Measurements from ENCODE around the gene MEAK7. TPM values are rescaled to one million over a fixed set of nuclear protein-coding genes. Genes with fewer than 3 reads are reported as not detected.
"Not testable (repeated sequence)": the region's sequence is repeated elsewhere in the genome, so short reads cannot be mapped to it uniquely, and the experiment has no call there.

MEAK7 gene
- total RNA-seq, 1 experiment from 2014 or later, result 30.9 TPM

- Histone ChIP-seq H3K4me1 (peaks cover 24% of the 10 kb centered on the region), H3K4me3 (ENCODE audit: low read depth, low read length) (no peak overlapping the region), H3K36me3 (ENCODE audit: control insufficient read depth, insufficient read depth, low read length) (0 out of 2 replicates have a peak, but pooled peaks cover 1% of the 10 kb centered on the region), H3K27me3 (replicated peaks; ENCODE audit: control insufficient read depth, insufficient read depth, low read length) (no peaks in the 10 kb centered on the region), H3K9me3 (peaks cover 6% of the 10 kb centered on the region; the same call in 1 of the 2 replicates)
- H3K4me1 Mint-ChIP-seq (ENCODE audit: low read depth, unreplicated experiment), result peaks cover 34% of the 10 kb centered on the region
- no peak for DNase-seq
- no peak overlapping the region for H3K27ac Mint-ChIP-seq (ENCODE audit: unreplicated experiment)
- H3K27me3 Mint-ChIP-seq (ENCODE audit: insufficient read depth, unreplicated experiment), result no peaks in the 10 kb centered on the region
- intact Hi-C loops (cut with micrococcal nuclease; ENCODE audit: unreplicated experiment), result no loop called here
- no TSS peak for BruUV-seq (replicated peaks)
- H3K36me3 Mint-ChIP-seq (ENCODE audit: insufficient read depth, unreplicated experiment), result peaks cover 27% of the 10 kb centered on the region
- CTCF ChIA-PET, result no interaction called here
- H3K9me3 Mint-ChIP-seq (ENCODE audit: unreplicated experiment), result peaks cover 12% of the 10 kb centered on the region
- POLR2A ChIA-PET, result no interaction called here
- TF ChIP-seq, protein P1, sequence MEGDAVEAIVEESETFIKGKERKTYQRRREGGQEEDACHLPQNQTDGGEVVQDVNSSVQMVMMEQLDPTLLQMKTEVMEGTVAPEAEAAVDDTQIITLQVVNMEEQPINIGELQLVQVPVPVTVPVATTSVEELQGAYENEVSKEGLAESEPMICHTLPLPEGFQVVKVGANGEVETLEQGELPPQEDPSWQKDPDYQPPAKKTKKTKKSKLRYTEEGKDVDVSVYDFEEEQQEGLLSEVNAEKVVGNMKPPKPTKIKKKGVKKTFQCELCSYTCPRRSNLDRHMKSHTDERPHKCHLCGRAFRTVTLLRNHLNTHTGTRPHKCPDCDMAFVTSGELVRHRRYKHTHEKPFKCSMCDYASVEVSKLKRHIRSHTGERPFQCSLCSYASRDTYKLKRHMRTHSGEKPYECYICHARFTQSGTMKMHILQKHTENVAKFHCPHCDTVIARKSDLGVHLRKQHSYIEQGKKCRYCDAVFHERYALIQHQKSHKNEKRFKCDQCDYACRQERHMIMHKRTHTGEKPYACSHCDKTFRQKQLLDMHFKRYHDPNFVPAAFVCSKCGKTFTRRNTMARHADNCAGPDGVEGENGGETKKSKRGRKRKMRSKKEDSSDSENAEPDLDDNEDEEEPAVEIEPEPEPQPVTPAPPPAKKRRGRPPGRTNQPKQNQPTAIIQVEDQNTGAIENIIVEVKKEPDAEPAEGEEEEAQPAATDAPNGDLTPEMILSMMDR (IDR thresholded peaks at IDR 0.05; ENCODE audit: insufficient read depth in 1 of 2, low read depth in 1 of 2, low read length in 1 of 2, severe bottlenecking in 1 of 2, unreplicated experiment in 1 of 2), result no peak
- no peak overlapping the region for H3K4me3 Mint-ChIP-seq (ENCODE audit: unreplicated experiment)
Measured at GRCh38 chr16:84528322-84528721, 23.9 kb upstream of the MEAK7 start.

DNA sequence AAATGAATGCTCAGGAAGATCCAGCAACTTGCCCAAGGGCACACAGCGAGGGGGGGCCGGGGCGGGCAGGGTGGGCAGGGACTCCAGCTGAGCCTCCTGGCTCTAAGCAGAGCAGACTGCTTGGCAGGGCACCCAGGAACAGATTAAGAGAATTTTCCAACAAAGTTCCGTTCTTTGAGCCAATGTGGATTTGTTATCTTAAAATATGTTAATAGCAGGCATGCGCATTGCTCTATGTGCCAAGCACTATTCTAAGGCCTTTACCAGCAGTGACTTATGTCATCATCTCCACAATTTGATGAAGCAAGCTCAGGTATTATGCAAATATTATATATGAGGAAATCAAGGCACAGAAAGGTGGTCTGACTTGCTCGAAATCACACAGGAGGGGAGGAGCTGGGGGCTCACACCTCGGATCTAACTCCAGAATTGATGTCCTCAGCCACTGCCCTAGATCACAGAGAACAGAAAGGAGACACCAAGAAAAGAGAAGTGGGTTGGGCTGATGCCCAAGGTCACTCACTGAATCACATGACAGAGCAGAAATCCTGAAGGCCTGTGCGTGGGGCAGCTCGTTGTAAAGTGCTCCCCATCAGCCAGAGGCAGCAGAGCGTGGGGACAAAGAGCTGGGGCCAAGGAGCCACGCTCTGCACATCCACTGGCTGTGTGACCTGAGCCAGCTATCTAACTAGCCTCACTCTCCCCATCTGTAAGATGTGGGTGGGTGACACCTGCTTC is 23.2 kb upstream of the MEAK7 start:
- no peaks in the 10 kb centered on the region for H3K27me3 ChIP-seq (replicated peaks; ENCODE audit: control insufficient read depth, insufficient read depth, low read length)
- no peak for DNase-seq
- intact Hi-C loops (cut with micrococcal nuclease; ENCODE audit: unreplicated experiment), result no loop called here
- TF ChIP-seq, protein P1 (IDR thresholded peaks at IDR 0.05; ENCODE audit: insufficient read depth in 1 of 2, low read depth in 1 of 2, low read length in 1 of 2, severe bottlenecking in 1 of 2, unreplicated experiment in 1 of 2), result no peak
- BruUV-seq (replicated peaks), result no TSS peak
- ChIA-PET CTCF (no interaction called here), POLR2A (no interaction called here)
- Mint-ChIP-seq H3K4me3 (ENCODE audit: unreplicated experiment) (no peak overlapping the region), H3K36me3 (ENCODE audit: insufficient read depth, unreplicated experiment) (peaks cover 31% of the 10 kb centered on the region), H3K9me3 (ENCODE audit: unreplicated experiment) (peaks cover 12% of the 10 kb centered on the region), H3K27ac (ENCODE audit: unreplicated experiment) (peak overlapping the region; percentile 58), H3K27me3 (ENCODE audit: insufficient read depth, unreplicated experiment) (no peaks in the 10 kb centered on the region), H3K4me1 (ENCODE audit: low read depth, unreplicated experiment) (peaks cover 30% of the 10 kb centered on the region)
- peaks cover 6% of the 10 kb centered on the region; the same call in 1 of the 2 replicates for H3K9me3 ChIP-seq
- no peak overlapping the region for H3K4me3 ChIP-seq (ENCODE audit: low read depth, low read length)
- 0 out of 2 replicates have a peak, but pooled peaks cover 1% of the 10 kb centered on the region for H3K36me3 ChIP-seq (ENCODE audit: control insufficient read depth, insufficient read depth, low read length)
- H3K4me1 ChIP-seq, result peaks cover 18% of the 10 kb centered on the region

DNA sequence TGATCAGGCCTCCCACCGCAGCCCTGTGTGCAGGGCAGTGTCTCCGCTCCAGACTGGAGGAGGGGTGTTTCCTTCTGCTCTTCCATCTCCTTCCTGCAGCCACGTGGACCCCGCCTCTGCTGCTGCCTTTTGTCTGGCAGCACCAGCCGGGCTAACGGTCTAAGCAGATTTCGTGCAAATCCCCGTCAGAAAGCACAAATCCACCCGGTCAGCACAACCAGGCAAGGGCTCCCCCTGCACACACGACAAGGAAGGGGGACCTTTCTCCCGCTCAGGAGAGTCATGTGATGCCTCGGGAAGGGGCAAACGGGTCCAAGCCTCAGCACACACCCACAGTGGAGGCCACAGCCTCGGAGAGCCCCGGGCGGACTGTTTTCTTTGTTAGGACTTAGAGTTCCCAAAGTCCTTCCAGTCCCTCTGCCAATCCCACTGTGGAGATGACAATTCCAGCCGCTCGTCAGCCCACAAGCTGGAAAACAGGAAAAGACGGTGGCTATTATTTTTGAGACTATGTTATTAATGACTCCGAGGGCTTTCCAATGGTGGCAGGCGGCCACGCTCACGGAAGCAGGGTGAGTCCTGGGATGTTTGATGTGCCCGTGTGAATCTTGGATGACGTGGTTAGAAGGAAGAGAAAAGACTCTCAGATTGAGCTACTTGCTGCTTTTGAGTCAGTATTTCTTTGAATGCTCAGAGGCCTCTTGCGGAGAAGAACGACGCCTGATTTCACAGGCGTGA is 22.5 kb upstream of the MEAK7 start:
- ChIA-PET CTCF (no interaction called here), POLR2A (interaction anchor here (0.7 kb wide), 1 partner anchor 43 kb away, joined by 3 read pairs; no protein-coding TSS in a partner anchor)
- peaks cover 22% of the 10 kb centered on the region for H3K4me1 Mint-ChIP-seq (ENCODE audit: low read depth, unreplicated experiment)
- H3K27me3 Mint-ChIP-seq (ENCODE audit: insufficient read depth, unreplicated experiment), result no peaks in the 10 kb centered on the region
- Histone ChIP-seq H3K4me1 (peaks cover 11% of the 10 kb centered on the region), H3K36me3 (ENCODE audit: control insufficient read depth, insufficient read depth, low read length) (0 out of 2 replicates have a peak, but pooled peaks cover 1% of the 10 kb centered on the region), H3K9me3 (peaks cover 6% of the 10 kb centered on the region; the same call in 1 of the 2 replicates), H3K4me3 (ENCODE audit: low read depth, low read length) (no peak overlapping the region), H3K27me3 (replicated peaks; ENCODE audit: control insufficient read depth, insufficient read depth, low read length) (no peaks in the 10 kb centered on the region)
- peak overlapping the region; percentile 58 for H3K27ac Mint-ChIP-seq (ENCODE audit: unreplicated experiment)
- H3K4me3 Mint-ChIP-seq (ENCODE audit: unreplicated experiment), result no peak overlapping the region
- peaks cover 12% of the 10 kb centered on the region for H3K9me3 Mint-ChIP-seq (ENCODE audit: unreplicated experiment)
- H3K36me3 Mint-ChIP-seq (ENCODE audit: insufficient read depth, unreplicated experiment), result peaks cover 24% of the 10 kb centered on the region
- intact Hi-C loops (cut with micrococcal nuclease; ENCODE audit: unreplicated experiment), result no loop called here
- no TSS peak for BruUV-seq (replicated peaks)
- no peak for DNase-seq
- TF ChIP-seq, protein P1 (IDR thresholded peaks at IDR 0.05; ENCODE audit: insufficient read depth in 1 of 2, low read depth in 1 of 2, low read length in 1 of 2, severe bottlenecking in 1 of 2, unreplicated experiment in 1 of 2), result no peak

DNA sequence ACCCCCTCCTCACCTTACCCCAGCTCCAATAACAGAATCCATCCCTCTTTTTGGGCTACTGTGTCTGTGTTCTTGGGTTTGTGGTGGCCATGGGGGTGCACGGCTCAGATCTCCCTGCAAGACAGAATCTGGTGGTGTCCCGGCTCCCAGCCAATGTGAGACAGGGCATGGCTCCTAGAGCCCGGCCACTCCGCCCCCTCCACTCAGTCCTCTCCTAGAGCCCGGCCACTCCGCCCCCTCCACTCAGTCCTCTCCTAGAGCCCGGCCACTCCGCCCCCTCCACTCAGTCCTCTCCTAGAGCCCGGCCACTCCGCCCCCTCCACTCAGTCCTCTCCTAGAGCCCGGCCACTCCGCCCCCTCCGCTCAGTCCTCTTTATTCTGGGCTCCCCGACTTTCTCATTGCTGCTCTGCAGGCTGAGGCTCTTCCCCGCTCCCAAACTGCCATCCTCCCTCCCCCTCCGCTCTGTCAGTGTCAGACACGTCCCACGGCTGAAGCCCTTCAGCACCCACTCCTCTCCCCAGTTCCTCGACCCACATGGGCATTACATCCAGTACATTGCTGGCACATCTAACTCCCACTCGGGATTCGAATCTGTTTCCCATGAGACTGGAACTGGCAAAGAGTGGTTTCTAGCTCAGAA is 20.6 kb upstream of the MEAK7 start:
- H3K9me3 ChIP-seq; H3K4me3 ChIP-seq (ENCODE audit: low read depth, low read length); POLR2A ChIA-PET; intact Hi-C loops (cut with micrococcal nuclease; ENCODE audit: unreplicated experiment); BruUV-seq (replicated peaks); H3K4me3 Mint-ChIP-seq (ENCODE audit: unreplicated experiment); H3K4me1 ChIP-seq; H3K27me3 Mint-ChIP-seq (ENCODE audit: insufficient read depth, unreplicated experiment); H3K27me3 ChIP-seq (replicated peaks; ENCODE audit: control insufficient read depth, insufficient read depth, low read length); H3K36me3 ChIP-seq (ENCODE audit: control insufficient read depth, insufficient read depth, low read length): not testable (repeated sequence)
- H3K9me3 Mint-ChIP-seq (ENCODE audit: unreplicated experiment), result peaks cover 12% of the 10 kb centered on the region
- peak in 1 of 2 experiments; percentile 39 for DNase-seq
- H3K36me3 Mint-ChIP-seq (ENCODE audit: insufficient read depth, unreplicated experiment), result peaks cover 15% of the 10 kb centered on the region
- CTCF ChIA-PET, result interaction anchor here (1.8 kb wide), 1 partner anchor 8 kb away, joined by 4 read pairs; no protein-coding TSS in a partner anchor
- peaks cover 14% of the 10 kb centered on the region for H3K4me1 Mint-ChIP-seq (ENCODE audit: low read depth, unreplicated experiment)
- peak overlapping the region; percentile 42 for H3K27ac Mint-ChIP-seq (ENCODE audit: unreplicated experiment)
